HEK293 (cell line): ENCODE results near the gene ACAP2.

Experiments used
- CTCF ChIA-PET: fragments of 350-600 bp; formaldehyde crosslinking; extraction: SDS; loops from one replicate; lab custom pipeline; 2021; ENCODE audit warnings: antibody characterized with exemption; lab: Yijun Ruan, JAX
- POLR2A ChIA-PET: fragments of 300-600 bp; formaldehyde crosslinking; extraction: SDS; loops from one replicate; lab custom pipeline; 2020; ENCODE audit warnings: antibody characterized with exemption, inconsistent platforms; lab: Yijun Ruan, JAX
- H3K27ac ChIP-seq: fragments of 200-500 bp; sonication (Bioruptor generic); 2 replicates; pipeline ENCODE4 v1.5.1; 2014; ENCODE audit warnings: low read depth, low read length, control low read depth, inconsistent platforms; ENCODE audit errors: extremely low read depth
- H3K36me3 ChIP-seq, 2 experiments: fragments of 200-500 bp in 1 of 2; sonication (Bioruptor generic) in 1 of 2; 1 replicate in 1 of 2; 2 replicates in 1 of 2; pipeline ENCODE4 v1.5.1; 2014 to 2017; ENCODE audit warnings: inconsistent platforms in 2 of 2, low read length in 2 of 2; ENCODE audit not compliant: control insufficient read depth in 2 of 2, insufficient read depth in 1 of 2
- H3K4me1 ChIP-seq: fragments of 200-500 bp; sonication (Bioruptor generic); 2 replicates; pipeline ENCODE4 v1.5.1; 2014; ENCODE audit warnings: mild to moderate bottlenecking, low read length, inconsistent platforms; ENCODE audit not compliant: control insufficient read depth, insufficient read depth
- H3K4me3 ChIP-seq: 2 replicates; pipeline ENCODE4 v1.5.1; 2011; ENCODE audit warnings: low read depth, mild to moderate bottlenecking, control low read depth, low read length, moderate library complexity
- H3K9me3 ChIP-seq: fragments of 200-500 bp; sonication (Bioruptor generic); 2 replicates; pipeline ENCODE4 v1.5.1; 2014; ENCODE audit warnings: low read depth, low read length, inconsistent platforms; ENCODE audit not compliant: control insufficient read depth, insufficient read depth
- BCL11B ChIP-seq: fragments of 450-650 bp; formaldehyde crosslinking; IDR thresholded peaks from 2 replicates; pipeline ENCODE4 v1.5.1; 2016; ENCODE audit warnings: low read depth, missing biosample characterization, missing genetic modification characterization
- EGR2 ChIP-seq: fragments of 450-650 bp; formaldehyde crosslinking; IDR thresholded peaks from 2 replicates; pipeline ENCODE4 v1.5.1; 2016; ENCODE audit warnings: low read depth, missing biosample characterization, missing genetic modification characterization
- HOXD13 ChIP-seq: sonication (generic); formaldehyde crosslinking; IDR thresholded peaks from 2 replicates; pipeline ENCODE4 v1.8.0; 2022; ENCODE audit warnings: missing genetic modification reagents, borderline replicate concordance
- KLF7 ChIP-seq: fragments of 450-650 bp; formaldehyde crosslinking; IDR thresholded peaks from 2 replicates; pipeline ENCODE4 v1.5.1; 2016; ENCODE audit warnings: missing biosample characterization, missing genetic modification characterization, borderline replicate concordance
- SP7 ChIP-seq: fragments of 450-650 bp; formaldehyde crosslinking; IDR thresholded peaks from 2 replicates; pipeline ENCODE4 v1.5.1; 2016; ENCODE audit warnings: missing biosample characterization, missing genetic modification characterization
- ZFHX2 ChIP-seq: fragments of 450-650 bp; formaldehyde crosslinking; conservative IDR thresholded peaks from 2 replicates; pipeline ENCODE4 v1.5.1; 2016; ENCODE audit warnings: missing biosample characterization, missing genetic modification characterization
- ZFP69B ChIP-seq: fragments of 450-650 bp; formaldehyde crosslinking; IDR thresholded peaks from 2 replicates; pipeline ENCODE4 v1.5.1; 2016; ENCODE audit warnings: missing biosample characterization, missing genetic modification characterization
- ZNF133 ChIP-seq: fragments of 450-650 bp; formaldehyde crosslinking; IDR thresholded peaks from 2 replicates; pipeline ENCODE4 v1.5.1; 2016; ENCODE audit warnings: missing biosample characterization, missing genetic modification characterization
- ZNF221 ChIP-seq: fragments of 450-650 bp; formaldehyde crosslinking; IDR thresholded peaks from 2 replicates; pipeline ENCODE4 v1.5.1; 2017; ENCODE audit warnings: missing biosample characterization, missing genetic modification characterization, borderline replicate concordance
- ZNF341 ChIP-seq: fragments of 450-650 bp; formaldehyde crosslinking; IDR thresholded peaks from 2 replicates; pipeline ENCODE4; 2016; ENCODE audit warnings: low read depth, missing biosample characterization, missing genetic modification characterization
- ZNF366 ChIP-seq: fragments of 450-650 bp; formaldehyde crosslinking; conservative IDR thresholded peaks from 2 replicates; pipeline ENCODE4 v1.5.1; 2016; ENCODE audit warnings: missing biosample characterization, missing genetic modification characterization
- ZNF510 ChIP-seq: fragments of 450-650 bp; formaldehyde crosslinking; IDR thresholded peaks from 2 replicates; pipeline ENCODE4 v1.5.1; 2018; ENCODE audit warnings: mild to moderate bottlenecking, missing genetic modification characterization, missing biosample characterization; ENCODE audit not compliant: insufficient replicate concordance
- ZNF530 ChIP-seq: fragments of 450-650 bp; formaldehyde crosslinking; IDR thresholded peaks from 2 replicates; pipeline ENCODE4 v1.5.1; 2016; ENCODE audit warnings: low read depth, missing biosample characterization, missing genetic modification characterization
- ZNF549 ChIP-seq: fragments of 450-650 bp; IDR thresholded peaks from 2 replicates; pipeline ENCODE4 v1.5.1; 2018; ENCODE audit warnings: missing biosample characterization, missing genetic modification characterization, mild to moderate bottlenecking, inconsistent platforms, moderate library complexity
- ZNF610 ChIP-seq: fragments of 450-650 bp; formaldehyde crosslinking; IDR thresholded peaks from 2 replicates; pipeline ENCODE4 v1.5.1; 2016; ENCODE audit warnings: missing biosample characterization, missing genetic modification characterization, borderline replicate concordance
- ZNF707 ChIP-seq: fragments of 450-650 bp; formaldehyde crosslinking; IDR thresholded peaks from 2 replicates; pipeline ENCODE4 v1.5.1; 2016; ENCODE audit warnings: missing biosample characterization, missing genetic modification characterization
- TF ChIP-seq, protein P1 (sequence below): sonication (generic); formaldehyde crosslinking; IDR thresholded peaks from 2 replicates; pipeline ENCODE4 v1.8.1; 2022; ENCODE audit warnings: mild to moderate bottlenecking, moderate library complexity, missing genetic modification reagents
- TF ChIP-seq, protein P2 (sequence below): fragments of 450-650 bp; formaldehyde crosslinking; IDR thresholded peaks from 2 replicates; pipeline ENCODE4 v1.5.1; 2017; ENCODE audit warnings: missing biosample characterization, missing genetic modification characterization
- TF ChIP-seq, protein P3 (sequence below): fragments of 450-650 bp; formaldehyde crosslinking; IDR thresholded peaks from 2 replicates; pipeline ENCODE4; 2016; ENCODE audit warnings: missing biosample characterization, missing genetic modification characterization
- TF ChIP-seq, protein P4 (sequence below): fragments of 450-650 bp; IDR thresholded peaks from 2 replicates; pipeline ENCODE4 v1.5.1; 2018; ENCODE audit warnings: missing biosample characterization, mild to moderate bottlenecking, missing genetic modification characterization
- TF ChIP-seq, protein P5 (sequence below): fragments of 450-650 bp; formaldehyde crosslinking; IDR thresholded peaks from 2 replicates; pipeline ENCODE4 v1.5.1; 2017; ENCODE audit warnings: missing biosample characterization, mild to moderate bottlenecking, missing genetic modification characterization, moderate library complexity
- TF ChIP-seq, protein P6 (sequence below): fragments of 450-650 bp; formaldehyde crosslinking; IDR thresholded peaks from 2 replicates; pipeline ENCODE4 v1.5.1; 2016; ENCODE audit warnings: missing biosample characterization, missing genetic modification characterization

Gene ACAP2

DNA sequence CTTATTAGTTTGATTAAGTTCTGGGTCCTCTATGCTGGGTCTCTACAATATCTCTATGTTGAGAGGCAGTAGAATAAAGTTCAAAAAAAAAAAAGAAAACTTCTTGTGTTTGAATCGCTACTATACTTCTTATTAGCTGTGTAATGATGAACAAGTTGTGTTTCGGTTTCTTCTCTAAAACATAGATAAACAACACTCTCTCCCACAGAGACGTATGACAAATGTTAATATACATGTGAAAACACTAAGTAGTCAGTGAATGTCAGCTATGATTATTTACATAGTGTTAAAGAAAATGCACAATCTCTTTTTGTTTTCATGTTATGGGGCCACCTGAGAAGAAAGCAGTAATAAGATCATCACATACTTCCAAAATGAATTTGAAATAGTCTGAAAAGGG, 45.3 kb downstream of the ACAP2 start:
- Histone ChIP-seq H3K36me3 (no peaks in the 10 kb centered on the region), H3K4me3 (no peak overlapping the region), H3K9me3 (no peaks in the 10 kb centered on the region)
- CTCF ChIA-PET, result no interaction called here
- TF ChIP-seq ZNF510 (tag by site-specific recombination) (no peak), HOXD13 (CRISPR knock-in tag) (no peak), BCL11B (tag by site-specific recombination) (no peak), SP7 (tag by site-specific recombination) (no peak), ZNF530 (tag by site-specific recombination) (no peak)
- TF ChIP-seq, protein P1, sequence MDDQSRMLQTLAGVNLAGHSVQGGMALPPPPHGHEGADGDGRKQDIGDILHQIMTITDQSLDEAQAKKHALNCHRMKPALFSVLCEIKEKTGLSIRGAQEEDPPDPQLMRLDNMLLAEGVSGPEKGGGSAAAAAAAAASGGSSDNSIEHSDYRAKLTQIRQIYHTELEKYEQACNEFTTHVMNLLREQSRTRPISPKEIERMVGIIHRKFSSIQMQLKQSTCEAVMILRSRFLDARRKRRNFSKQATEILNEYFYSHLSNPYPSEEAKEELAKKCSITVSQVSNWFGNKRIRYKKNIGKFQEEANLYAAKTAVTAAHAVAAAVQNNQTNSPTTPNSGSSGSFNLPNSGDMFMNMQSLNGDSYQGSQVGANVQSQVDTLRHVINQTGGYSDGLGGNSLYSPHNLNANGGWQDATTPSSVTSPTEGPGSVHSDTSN, result no peak
- TF ChIP-seq, protein P2, sequence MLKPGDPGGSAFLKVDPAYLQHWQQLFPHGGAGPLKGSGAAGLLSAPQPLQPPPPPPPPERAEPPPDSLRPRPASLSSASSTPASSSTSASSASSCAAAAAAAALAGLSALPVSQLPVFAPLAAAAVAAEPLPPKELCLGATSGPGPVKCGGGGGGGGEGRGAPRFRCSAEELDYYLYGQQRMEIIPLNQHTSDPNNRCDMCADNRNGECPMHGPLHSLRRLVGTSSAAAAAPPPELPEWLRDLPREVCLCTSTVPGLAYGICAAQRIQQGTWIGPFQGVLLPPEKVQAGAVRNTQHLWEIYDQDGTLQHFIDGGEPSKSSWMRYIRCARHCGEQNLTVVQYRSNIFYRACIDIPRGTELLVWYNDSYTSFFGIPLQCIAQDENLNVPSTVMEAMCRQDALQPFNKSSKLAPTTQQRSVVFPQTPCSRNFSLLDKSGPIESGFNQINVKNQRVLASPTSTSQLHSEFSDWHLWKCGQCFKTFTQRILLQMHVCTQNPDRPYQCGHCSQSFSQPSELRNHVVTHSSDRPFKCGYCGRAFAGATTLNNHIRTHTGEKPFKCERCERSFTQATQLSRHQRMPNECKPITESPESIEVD (tag by site-specific recombination), result no peak
- TF ChIP-seq, all 188 proteins: peak for 0
- H3K4me1 ChIP-seq, result no peaks in the 10 kb centered on the region; the same call in 1 of the 2 replicates
- no peak overlapping the region for H3K27ac ChIP-seq
- POLR2A ChIA-PET, result no interaction called here

DNA sequence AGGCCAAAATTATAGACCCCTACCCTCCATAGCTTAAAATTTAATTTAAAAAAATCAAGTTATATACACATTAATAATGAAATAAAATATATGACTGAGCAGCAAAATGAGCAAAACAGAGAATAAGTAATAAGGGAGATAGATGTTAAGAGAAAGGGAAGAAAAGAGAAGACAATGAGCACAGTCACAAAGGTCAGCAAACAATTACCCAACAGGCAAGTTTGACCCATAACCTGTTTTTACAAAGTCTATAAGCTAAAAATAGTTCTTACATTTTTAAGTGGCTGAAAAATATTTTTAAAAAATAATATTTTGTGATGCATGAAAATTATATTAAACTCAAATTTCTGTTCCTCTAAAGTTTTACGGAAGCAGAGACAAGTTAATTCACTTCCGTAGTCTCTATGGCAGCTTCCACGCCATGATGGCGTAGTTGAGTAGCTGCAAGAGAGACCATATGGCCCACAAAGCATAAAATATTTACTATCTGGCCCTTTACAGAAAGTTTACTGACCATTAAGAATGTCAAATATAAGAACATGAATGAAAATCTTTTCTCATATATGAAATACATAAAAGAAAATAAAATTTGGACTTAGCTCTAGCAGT, 47.5 kb downstream of the ACAP2 start:
- Histone ChIP-seq H3K36me3 (peaks cover 0 to 4% of the 10 kb centered on the region in 2 experiments; a peak in 1 of 3 replicates), H3K4me3 (no peak overlapping the region), H3K4me1 (no peaks in the 10 kb centered on the region; the same call in 1 of the 2 replicates), H3K9me3 (no peaks in the 10 kb centered on the region), H3K27ac (no peak overlapping the region)
- ChIA-PET POLR2A (no interaction called here), CTCF (interaction anchor here (0.6 kb wide), 1 partner anchor 929 kb away, joined by 5 read pairs; no protein-coding TSS in a partner anchor)
- TF ChIP-seq ZFHX2 (tag by site-specific recombination) (no peak), ZNF341 (no peak), KLF7 (tag by site-specific recombination) (no peak), ZNF549 (no peak), ZFP69B (tag by site-specific recombination) (no peak), ZNF221 (tag by site-specific recombination) (no peak), ZNF530 (tag by site-specific recombination) (no peak), EGR2 (no peak), ZNF610 (tag by site-specific recombination) (no peak), ZNF366 (tag by site-specific recombination) (no peak), ZNF707 (tag by site-specific recombination) (no peak), ZNF133 (tag by site-specific recombination) (no peak)
- TF ChIP-seq, protein P3, sequence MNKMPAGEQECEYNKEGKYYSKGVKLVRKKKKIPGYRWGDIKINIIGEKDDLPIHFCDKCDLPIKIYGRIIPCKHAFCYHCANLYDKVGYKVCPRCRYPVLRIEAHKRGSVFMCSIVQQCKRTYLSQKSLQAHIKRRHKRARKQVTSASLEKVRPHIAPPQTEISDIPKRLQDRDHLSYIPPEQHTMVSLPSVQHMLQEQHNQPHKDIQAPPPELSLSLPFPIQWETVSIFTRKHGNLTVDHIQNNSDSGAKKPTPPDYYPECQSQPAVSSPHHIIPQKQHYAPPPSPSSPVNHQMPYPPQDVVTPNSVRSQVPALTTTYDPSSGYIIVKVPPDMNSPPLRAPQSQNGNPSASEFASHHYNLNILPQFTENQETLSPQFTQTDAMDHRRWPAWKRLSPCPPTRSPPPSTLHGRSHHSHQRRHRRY (tag by site-specific recombination), result no peak
- TF ChIP-seq, protein P4, sequence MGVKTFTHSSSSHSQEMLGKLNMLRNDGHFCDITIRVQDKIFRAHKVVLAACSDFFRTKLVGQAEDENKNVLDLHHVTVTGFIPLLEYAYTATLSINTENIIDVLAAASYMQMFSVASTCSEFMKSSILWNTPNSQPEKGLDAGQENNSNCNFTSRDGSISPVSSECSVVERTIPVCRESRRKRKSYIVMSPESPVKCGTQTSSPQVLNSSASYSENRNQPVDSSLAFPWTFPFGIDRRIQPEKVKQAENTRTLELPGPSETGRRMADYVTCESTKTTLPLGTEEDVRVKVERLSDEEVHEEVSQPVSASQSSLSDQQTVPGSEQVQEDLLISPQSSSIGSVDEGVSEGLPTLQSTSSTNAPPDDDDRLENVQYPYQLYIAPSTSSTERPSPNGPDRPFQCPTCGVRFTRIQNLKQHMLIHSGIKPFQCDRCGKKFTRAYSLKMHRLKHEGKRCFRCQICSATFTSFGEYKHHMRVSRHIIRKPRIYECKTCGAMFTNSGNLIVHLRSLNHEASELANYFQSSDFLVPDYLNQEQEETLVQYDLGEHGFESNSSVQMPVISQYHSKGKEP (tag by site-specific recombination), result no peak
- TF ChIP-seq, protein P5, sequence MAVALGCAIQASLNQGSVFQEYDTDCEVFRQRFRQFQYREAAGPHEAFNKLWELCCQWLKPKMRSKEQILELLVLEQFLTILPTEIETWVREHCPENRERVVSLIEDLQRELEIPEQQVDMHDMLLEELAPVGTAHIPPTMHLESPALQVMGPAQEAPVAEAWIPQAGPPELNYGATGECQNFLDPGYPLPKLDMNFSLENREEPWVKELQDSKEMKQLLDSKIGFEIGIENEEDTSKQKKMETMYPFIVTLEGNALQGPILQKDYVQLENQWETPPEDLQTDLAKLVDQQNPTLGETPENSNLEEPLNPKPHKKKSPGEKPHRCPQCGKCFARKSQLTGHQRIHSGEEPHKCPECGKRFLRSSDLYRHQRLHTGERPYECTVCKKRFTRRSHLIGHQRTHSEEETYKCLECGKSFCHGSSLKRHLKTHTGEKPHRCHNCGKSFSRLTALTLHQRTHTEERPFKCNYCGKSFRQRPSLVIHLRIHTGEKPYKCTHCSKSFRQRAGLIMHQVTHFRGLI, result no peak
- TF ChIP-seq, protein P6, sequence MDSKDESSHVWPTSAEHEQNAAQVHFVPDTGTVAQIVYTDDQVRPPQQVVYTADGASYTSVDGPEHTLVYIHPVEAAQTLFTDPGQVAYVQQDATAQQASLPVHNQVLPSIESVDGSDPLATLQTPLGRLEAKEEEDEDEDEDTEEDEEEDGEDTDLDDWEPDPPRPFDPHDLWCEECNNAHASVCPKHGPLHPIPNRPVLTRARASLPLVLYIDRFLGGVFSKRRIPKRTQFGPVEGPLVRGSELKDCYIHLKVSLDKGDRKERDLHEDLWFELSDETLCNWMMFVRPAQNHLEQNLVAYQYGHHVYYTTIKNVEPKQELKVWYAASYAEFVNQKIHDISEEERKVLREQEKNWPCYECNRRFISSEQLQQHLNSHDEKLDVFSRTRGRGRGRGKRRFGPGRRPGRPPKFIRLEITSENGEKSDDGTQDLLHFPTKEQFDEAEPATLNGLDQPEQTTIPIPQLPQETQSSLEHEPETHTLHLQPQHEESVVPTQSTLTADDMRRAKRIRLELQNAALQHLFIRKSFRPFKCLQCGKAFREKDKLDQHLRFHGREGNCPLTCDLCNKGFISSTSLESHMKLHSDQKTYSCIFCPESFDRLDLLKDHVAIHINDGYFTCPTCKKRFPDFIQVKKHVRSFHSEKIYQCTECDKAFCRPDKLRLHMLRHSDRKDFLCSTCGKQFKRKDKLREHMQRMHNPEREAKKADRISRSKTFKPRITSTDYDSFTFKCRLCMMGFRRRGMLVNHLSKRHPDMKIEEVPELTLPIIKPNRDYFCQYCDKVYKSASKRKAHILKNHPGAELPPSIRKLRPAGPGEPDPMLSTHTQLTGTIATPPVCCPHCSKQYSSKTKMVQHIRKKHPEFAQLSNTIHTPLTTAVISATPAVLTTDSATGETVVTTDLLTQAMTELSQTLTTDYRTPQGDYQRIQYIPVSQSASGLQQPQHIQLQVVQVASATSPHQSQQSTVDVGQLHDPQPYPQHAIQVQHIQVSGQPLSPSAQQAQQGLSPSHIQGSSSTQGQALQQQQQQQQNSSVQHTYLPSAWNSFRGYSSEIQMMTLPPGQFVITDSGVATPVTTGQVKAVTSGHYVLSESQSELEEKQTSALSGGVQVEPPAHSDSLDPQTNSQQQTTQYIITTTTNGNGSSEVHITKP (tag by site-specific recombination), result no peak
